Measurements from ENCODE around the gene ZBED3.

The ZBED3 gene

GRCh38 chr5:77030097-77031071, 56.7 kb downstream of the ZBED3 start, which contains the start of gene AGGF1:
Gene AGGF1, plus strand, starts transcription at chr5:77030404. Its CDS starts 363 bp downstream, at chr5:77030767.
- Histone ChIP-seq H3K27ac (ENCODE audit: low read length) (peak within 1 kb of the TSS; percentile 42; the same call in 1 of the 2 replicates), H4K20me1 (ENCODE audit: insufficient read depth, low read length) (no peaks in the 10 kb centered on the region), H2AFZ (ENCODE audit: low read length) (peak within 1 kb of the TSS; percentile 79), H3F3A (ENCODE audit: insufficient read depth, low read length) (no peaks in the 10 kb centered on the region), H3K36me3 (replicated peaks; ENCODE audit: insufficient read depth, low read length) (no peaks in the 10 kb centered on the region), H3K27me3 (replicated peaks; ENCODE audit: insufficient read depth, low read length) (no peaks in the 10 kb centered on the region), H3K4me3 (ENCODE audit: low read length) (peak within 1 kb of the TSS; percentile 85), H3K4me2 (ENCODE audit: low read depth, low read length) (peak within 1 kb of the TSS; percentile 84), H3K4me1 (ENCODE audit: low read length) (peaks cover 4% of the 10 kb centered on the region), H3K9me3 (replicated peaks; ENCODE audit: insufficient read depth, low read length) (no peaks in the 10 kb centered on the region), H3K9ac (ENCODE audit: low read length) (peak within 1 kb of the TSS; percentile 79), H3K9me2 (replicated peaks; ENCODE audit: insufficient read depth, low read length) (no peaks in the 10 kb centered on the region), H3K79me2 (ENCODE audit: low read length) (peaks cover 15% of the 10 kb centered on the region)
- peak; percentile 94 for DNase-seq
- TF ChIP-seq CTCF (IDR thresholded peaks at IDR 0.05; ENCODE audit: low read length), result no peak
- TF ChIP-seq EZH2 (optimal IDR thresholded peaks at IDR 0.05; ENCODE audit: low read depth, low read length), result no peak
- TF ChIP-seq EZH2phosphoT487 (IDR thresholded peaks at IDR 0.05; ENCODE audit: low read length), result no peak

- Histone ChIP-seq H3K4me2 (ENCODE audit: low read depth, low read length) (peak overlapping the region; percentile 84; the same call in 1 of the 2 replicates), H3K9ac (ENCODE audit: low read length) (no peak overlapping the region), H3K9me2 (replicated peaks; ENCODE audit: insufficient read depth, low read length) (no peaks in the 10 kb centered on the region), H2AFZ (ENCODE audit: low read length) (peak overlapping the region; percentile 79), H4K20me1 (ENCODE audit: insufficient read depth, low read length) (no peaks in the 10 kb centered on the region), H3K4me1 (ENCODE audit: low read length) (peaks cover 4% of the 10 kb centered on the region), H3K9me3 (replicated peaks; ENCODE audit: insufficient read depth, low read length) (no peaks in the 10 kb centered on the region), H3K79me2 (ENCODE audit: low read length) (peaks cover 15% of the 10 kb centered on the region), H3F3A (ENCODE audit: insufficient read depth, low read length) (no peaks in the 10 kb centered on the region), H3K27me3 (replicated peaks; ENCODE audit: insufficient read depth, low read length) (no peaks in the 10 kb centered on the region), H3K36me3 (replicated peaks; ENCODE audit: insufficient read depth, low read length) (no peaks in the 10 kb centered on the region), H3K4me3 (ENCODE audit: low read length) (0 out of 2 replicates have a peak overlapping the region, but pooled peaks have one; percentile 85), H3K27ac (ENCODE audit: low read length) (no peak overlapping the region)
- DNase-seq, result no peak
- TF ChIP-seq EZH2 (optimal IDR thresholded peaks at IDR 0.05; ENCODE audit: low read depth, low read length), result no peak
- TF ChIP-seq EZH2phosphoT487 (IDR thresholded peaks at IDR 0.05; ENCODE audit: low read length), result no peak
- no peak for TF ChIP-seq CTCF (IDR thresholded peaks at IDR 0.05; ENCODE audit: low read length)
Measured at GRCh38 chr5:77029376-77029885, 57.7 kb downstream of the ZBED3 start.

- Histone ChIP-seq H3K36me3 (replicated peaks; ENCODE audit: insufficient read depth, low read length) (no peaks in the 10 kb centered on the region), H3K27ac (ENCODE audit: low read length) (no peak overlapping the region), H3K4me1 (ENCODE audit: low read length) (peaks cover 4% of the 10 kb centered on the region), H3K27me3 (replicated peaks; ENCODE audit: insufficient read depth, low read length) (no peaks in the 10 kb centered on the region), H2AFZ (ENCODE audit: low read length) (no peak overlapping the region), H3K79me2 (ENCODE audit: low read length) (peaks cover 15% of the 10 kb centered on the region), H3K4me2 (ENCODE audit: low read depth, low read length) (no peak overlapping the region), H3K9me2 (replicated peaks; ENCODE audit: insufficient read depth, low read length) (no peaks in the 10 kb centered on the region), H3K9me3 (replicated peaks; ENCODE audit: insufficient read depth, low read length) (no peaks in the 10 kb centered on the region), H3K4me3 (ENCODE audit: low read length) (no peak overlapping the region), H3F3A (ENCODE audit: insufficient read depth, low read length) (no peaks in the 10 kb centered on the region), H4K20me1 (ENCODE audit: insufficient read depth, low read length) (no peaks in the 10 kb centered on the region), H3K9ac (ENCODE audit: low read length) (no peak overlapping the region)
- DNase-seq, result no peak
- TF ChIP-seq EZH2 (optimal IDR thresholded peaks at IDR 0.05; ENCODE audit: low read depth, low read length), result no peak
- no peak for TF ChIP-seq CTCF (IDR thresholded peaks at IDR 0.05; ENCODE audit: low read length)
- no peak for TF ChIP-seq EZH2phosphoT487 (IDR thresholded peaks at IDR 0.05; ENCODE audit: low read length)
Measured at GRCh38 chr5:77028631-77029375, 58.3 kb downstream of the ZBED3 start.
